ENCODE measurements around the gene DDI2. TPM values are rescaled to one million over a fixed set of nuclear protein-coding genes. Genes with fewer than 3 reads are reported as not detected.

Gene DDI2
- total and polyA plus RNA-seq, 5 experiments from 2014 or later = 4.5 to 47.1 (median 6.1) TPM

- POLR2A ChIA-PET = no interaction called here
- Mint-ChIP-seq H3K36me3 (peaks cover 0 to 63% (median 0%) of the 10 kb centered on the region in 3 donors), H3K27me3 (no peaks in the 10 kb centered on the region), H3K4me1 (peaks cover 0 to 2% (median under 1%) of the 10 kb centered on the region in 4 donors), H3K9me3 (no peaks in the 10 kb centered on the region), H3K27ac (no peak overlapping the region), H3K4me3 (no peak overlapping the region)
- ATAC-seq = no peak
- no peak for DNase-seq
Measured at GRCh38 chr1:15717418-15718125, 100.3 kb downstream of the DDI2 start.

GRCh38 chr1:15718199-15718601 lies 100.9 kb downstream of the DDI2 start:
- ATAC-seq (no peak), DNase-seq (no peak)
- peaks cover 0 to 68% (median 0%) of the 10 kb centered on the region in 3 donors for H3K36me3 Mint-ChIP-seq
- H3K4me3 Mint-ChIP-seq = no peak overlapping the region
- POLR2A ChIA-PET = no interaction called here
- no peaks in the 10 kb centered on the region for H3K9me3 Mint-ChIP-seq
- no peaks in the 10 kb centered on the region for H3K27me3 Mint-ChIP-seq
- no peak overlapping the region for H3K27ac Mint-ChIP-seq
- H3K4me1 Mint-ChIP-seq = peaks cover 0 to 2% (median under 1%) of the 10 kb centered on the region in 4 donors

Other genes with a start within 250 kb of the DDI2 start
- gene EFHD2, start 207.6 kb upstream of the DDI2 start, total RNA-seq = 10 to 100 TPM; 25.3 to 26.0 TPM
- gene EFHD2, start 207.6 kb upstream of the DDI2 start, polyA plus RNA-seq = 100 to 1,000 TPM in 1 of 3 donors, 10 to 100 TPM in 2; 27.6 to 129 (median 29.5) TPM
- gene CTRC, start 179.0 kb upstream of the DDI2 start, total RNA-seq = under 1 TPM in 1 of 2 experiments, not detected in 1; 0.78 TPM
- under 1 TPM in 1 of 3 donors, not detected in 2; 0.62 TPM for gene CTRC, start 179.0 kb upstream of the DDI2 start, polyA plus RNA-seq
- not detected for gene CELA2A, start 160.7 kb upstream of the DDI2 start, total RNA-seq
- gene CELA2A, start 160.7 kb upstream of the DDI2 start, polyA plus RNA-seq = not detected
- gene CELA2B, start 141.4 kb upstream of the DDI2 start, total RNA-seq = not detected
- not detected for gene CELA2B, start 141.4 kb upstream of the DDI2 start, polyA plus RNA-seq
- 10 to 100 TPM; 13.4 to 15.9 TPM for gene CASP9, start 93.2 kb upstream of the DDI2 start, total RNA-seq
- 1 to 10 TPM; 8.0 to 8.6 (median 8.4) TPM for gene CASP9, start 93.2 kb upstream of the DDI2 start, polyA plus RNA-seq
- 10 to 100 TPM; 24.8 to 30.0 TPM for gene DNAJC16, start 90.6 kb upstream of the DDI2 start, total RNA-seq
- 1 to 10 TPM; 5.0 to 9.7 (median 7.1) TPM for gene DNAJC16, start 90.6 kb upstream of the DDI2 start, polyA plus RNA-seq
- gene AGMAT, start 32.4 kb upstream of the DDI2 start, total RNA-seq = 10 to 100 TPM; 11.0 to 11.3 TPM
- gene AGMAT, start 32.4 kb upstream of the DDI2 start, polyA plus RNA-seq = 10 to 100 TPM in 2 of 3 donors, 1 to 10 TPM in 1; 9.0 to 15.5 (median 14.4) TPM
- gene PLEKHM2, start 66.9 kb downstream of the DDI2 start, total RNA-seq = 10 to 100 TPM; 60.3 to 66.7 TPM
- gene PLEKHM2, start 66.9 kb downstream of the DDI2 start, polyA plus RNA-seq = 10 to 100 TPM in 1 of 3 donors, 1 to 10 TPM in 2; 5.4 to 13.8 (median 5.4) TPM
- gene SLC25A34, start 118.8 kb downstream of the DDI2 start, total RNA-seq = 1 to 10 TPM; 2.6 to 3.5 TPM
- under 1 TPM; 0.09 to 0.30 (median 0.13) TPM for gene SLC25A34, start 118.8 kb downstream of the DDI2 start, polyA plus RNA-seq
- not detected for gene TMEM82, start 125.0 kb downstream of the DDI2 start, total RNA-seq
- not detected for gene TMEM82, start 125.0 kb downstream of the DDI2 start, polyA plus RNA-seq
- gene FBLIM1, start 141.3 kb downstream of the DDI2 start, total RNA-seq = not detected
- not detected for gene FBLIM1, start 141.3 kb downstream of the DDI2 start, polyA plus RNA-seq
- gene UQCRHL, start 190.2 kb downstream of the DDI2 start, total RNA-seq = 1 to 10 TPM; 1.8 to 2.0 TPM
- 1 to 10 TPM; 1.1 to 1.2 (median 1.2) TPM for gene UQCRHL, start 190.2 kb downstream of the DDI2 start, polyA plus RNA-seq
- gene SPEN, start 230.2 kb downstream of the DDI2 start, total RNA-seq = 10 to 100 TPM; 85.6 to 88.3 TPM
- gene SPEN, start 230.2 kb downstream of the DDI2 start, polyA plus RNA-seq = 10 to 100 TPM in 1 of 3 donors, 1 to 10 TPM in 2; 4.0 to 38.0 (median 8.1) TPM